SK-N-SH (cell line): ENCODE results near the gene CDHR2. TPM values are rescaled to one million over a fixed set of nuclear protein-coding genes. Genes with fewer than 3 reads are reported as not detected.

Experiments used
- CTCF ChIA-PET: fragments of 300-600, 350-600 bp; formaldehyde crosslinking; extraction: SDS; loops from one replicate; lab custom pipeline; 2021; lab: Yijun Ruan, JAX
- POLR2A ChIA-PET: fragments of 350-600 bp; sonication (Branson Sonifier 250); formaldehyde crosslinking; extraction: SDS; loops from one replicate; lab custom pipeline; 2020; ENCODE audit warnings: antibody characterized with exemption, inconsistent platforms; lab: Yijun Ruan, JAX
- DNase-seq: peaks from one replicate; pipeline ENCODE4 v3.0.0; 2012
- H2AFZ ChIP-seq: fragments of 200-600 bp; sonication (generic); 2 replicates; pipeline ENCODE4 v1.8.1; 2016; ENCODE audit warnings: antibody characterized with exemption, mild to moderate bottlenecking, low read depth
- H3F3A ChIP-seq: fragments of 200-600 bp; sonication (generic); replicated peaks from 2 replicates; pipeline ENCODE3; 2016; ENCODE audit warnings: antibody characterized with exemption, mild to moderate bottlenecking; ENCODE audit not compliant: insufficient read depth
- H3K27ac ChIP-seq, 2 experiments: fragments of 200-500 bp in 1 of 2; fragments of 200-600 bp in 1 of 2; sonication (Bioruptor generic) in 1 of 2; sonication (generic), shearing (Covaris generic) in 1 of 2; 2 replicates each; pipeline versions ENCODE4 v1.5.1 to v1.6.1; 2014 to 2016; ENCODE audit warnings: low read depth in 2 of 2, inconsistent platforms in 1 of 2, low read length in 1 of 2, mild to moderate bottlenecking in 1 of 2, mixed read lengths in 1 of 2
- H3K27me3 ChIP-seq: fragments of 200-600 bp; sonication (generic), shearing (Covaris generic); 2 replicates; pipeline ENCODE4 v1.6.1; 2016; ENCODE audit warnings: mixed run types; ENCODE audit not compliant: insufficient read depth
- H3K36me3 ChIP-seq, 2 experiments: fragments of 200-500 bp in 1 of 2; fragments of 200-600 bp in 1 of 2; sonication (Bioruptor generic) in 1 of 2; sonication (generic) in 1 of 2; replicated peaks in 1 of 2; 2 replicates each; pipeline versions ENCODE3 to v1.5.1; 2014 to 2016; ENCODE audit warnings: low read length in 1 of 2, mild to moderate bottlenecking in 1 of 2; ENCODE audit not compliant: insufficient read depth in 2 of 2, control insufficient read depth in 1 of 2
- H3K4me1 ChIP-seq, 2 experiments: fragments of 200-500 bp in 1 of 2; fragments of 200-600 bp in 1 of 2; sonication (Bioruptor generic) in 1 of 2; sonication (generic), shearing (Covaris generic) in 1 of 2; 2 replicates each; pipeline versions ENCODE4 v1.5.1 to v1.6.1; 2014 to 2016; ENCODE audit warnings: low read depth in 1 of 2, low read length in 1 of 2, mixed run types in 1 of 2; ENCODE audit not compliant: insufficient read depth in 2 of 2, control insufficient read depth in 1 of 2
- H3K4me2 ChIP-seq: fragments of 200-600 bp; sonication (generic), shearing (Covaris generic); 2 replicates; pipeline ENCODE4 v1.6.1; 2017; ENCODE audit warnings: mixed run types
- H3K4me3 ChIP-seq, 2 experiments: fragments of 200-500 bp in 1 of 2; fragments of 200-600 bp in 1 of 2; sonication (Bioruptor generic) in 1 of 2; sonication (generic), shearing (Covaris generic) in 1 of 2; 2 replicates each; pipeline versions ENCODE4 v1.5.1 to v1.8.1; 2014 to 2016; ENCODE audit warnings: low read depth in 2 of 2, inconsistent platforms in 1 of 2, low read length in 1 of 2, mild to moderate bottlenecking in 1 of 2, mixed read lengths in 1 of 2, moderate library complexity in 1 of 2
- H3K79me2 ChIP-seq: fragments of 200-600 bp; sonication (generic); 2 replicates; pipeline ENCODE4 v1.8.1; 2017; ENCODE audit warnings: mild to moderate bottlenecking; ENCODE audit not compliant: insufficient read depth
- H3K9ac ChIP-seq: fragments of 200-600 bp; sonication (generic); 2 replicates; pipeline ENCODE4 v1.6.1; 2017; ENCODE audit warnings: mixed run types
- H3K9me2 ChIP-seq: fragments of 200-600 bp; sonication (generic); 2 replicates; pipeline ENCODE4 v1.6.1; 2017; ENCODE audit warnings: mixed run types
- H3K9me3 ChIP-seq: fragments of 200-600 bp; sonication (generic); 2 replicates; pipeline ENCODE4 v1.6.1; 2017; ENCODE audit warnings: mixed run types, mild to moderate bottlenecking, moderate library complexity
- H4K20me1 ChIP-seq: fragments of 200-600 bp; sonication (generic); 2 replicates; pipeline ENCODE4 v1.6.1; 2017; ENCODE audit warnings: mild to moderate bottlenecking, mixed run types; ENCODE audit not compliant: insufficient read depth
- EP300 ChIP-seq, 2 experiments: IDR thresholded peaks; 2 replicates each; pipeline versions ENCODE4 v1.4.0 to v1.6.1; 2012; ENCODE audit warnings: borderline replicate concordance in 1 of 2, low read depth in 1 of 2, low read length in 1 of 2
- EZH2phosphoT487 ChIP-seq: fragments of 200-600 bp; sonication (generic); IDR thresholded peaks from 2 replicates; pipeline ENCODE4 v1.6.1; 2017; ENCODE audit warnings: low read depth, mixed run types, mild to moderate bottlenecking, antibody characterized with exemption, moderate library complexity, borderline replicate concordance
- FOSL2 ChIP-seq: IDR thresholded peaks from 2 replicates; pipeline ENCODE4 v1.4.0; 2012; ENCODE audit warnings: low read depth, mild to moderate bottlenecking, moderate library complexity, borderline replicate concordance
- FOXJ3 ChIP-seq: sonication (generic); formaldehyde crosslinking; IDR thresholded peaks from 2 replicates; pipeline ENCODE4 v1.5.1; 2020; ENCODE audit warnings: mild to moderate bottlenecking, missing genetic modification reagents
- GABPA ChIP-seq: IDR thresholded peaks from 2 replicates; pipeline ENCODE4 v1.4.0; 2012; ENCODE audit warnings: low read depth, mild to moderate bottlenecking
- JUND ChIP-seq: IDR thresholded peaks from 2 replicates; pipeline ENCODE4 v1.4.0; 2012
- MAX ChIP-seq: IDR thresholded peaks from 2 replicates; pipeline ENCODE4 v1.4.0; 2012; ENCODE audit warnings: low read depth
- MEF2A ChIP-seq: IDR thresholded peaks from 2 replicates; pipeline ENCODE4 v1.4.0; 2012; ENCODE audit warnings: low read depth, borderline replicate concordance
- MXI1 ChIP-seq: IDR thresholded peaks from 2 replicates; pipeline ENCODE4 v1.6.1; 2012; ENCODE audit warnings: mild to moderate bottlenecking, low read depth, low read length, improper control_type of control experiment
- NRF1 ChIP-seq: IDR thresholded peaks from 2 replicates; pipeline ENCODE4 v1.6.1; 2012; ENCODE audit warnings: low read depth, mild to moderate bottlenecking, low read length
- PBX3 ChIP-seq: IDR thresholded peaks from 2 replicates; pipeline ENCODE4; 2012
- POLR2AphosphoS5 ChIP-seq: IDR thresholded peaks from 2 replicates; pipeline ENCODE4 v1.6.1; 2012; ENCODE audit warnings: low read depth, low read length
- RAD21 ChIP-seq: IDR thresholded peaks from 2 replicates; pipeline ENCODE4 v1.6.1; 2012; ENCODE audit warnings: mild to moderate bottlenecking, low read length
- RCOR1 ChIP-seq: fragments of 150-350 bp; IDR thresholded peaks from 2 replicates; pipeline ENCODE4 v1.6.1; 2017; ENCODE audit warnings: antibody characterized with exemption, low read length
- RXRA ChIP-seq: IDR thresholded peaks from 2 replicates; pipeline ENCODE4 v1.4.0; 2012; ENCODE audit warnings: low read depth, mild to moderate bottlenecking, borderline replicate concordance
- SIN3A ChIP-seq: IDR thresholded peaks from 2 replicates; pipeline ENCODE4 v1.6.1; 2012; ENCODE audit warnings: low read depth, mild to moderate bottlenecking, low read length, moderate library complexity, borderline replicate concordance
- SMC3 ChIP-seq: IDR thresholded peaks from 2 replicates; pipeline ENCODE4 v1.6.1; 2012; ENCODE audit warnings: low read depth, low read length, improper control_type of control experiment
- TAF1 ChIP-seq: IDR thresholded peaks from 2 replicates; pipeline ENCODE4 v1.6.1; 2012; ENCODE audit warnings: low read depth, mild to moderate bottlenecking, low read length, moderate library complexity, borderline replicate concordance
- TEAD4 ChIP-seq: IDR thresholded peaks from 2 replicates; pipeline ENCODE4 v1.4.0; 2012; ENCODE audit warnings: mild to moderate bottlenecking, borderline replicate concordance; ENCODE audit not compliant: insufficient read depth
- YY1 ChIP-seq: IDR thresholded peaks from 2 replicates; pipeline ENCODE4 v1.4.0; 2012; ENCODE audit warnings: low read depth, mild to moderate bottlenecking
- WGBS: methylation state at CpG from one replicate; pipeline ENCODE4 v1.1.6; 2017; ENCODE audit warnings: low lambda C conversion rate; 5-methylcytosine and 5-hydroxymethylcytosine counted together
- polyA plus RNA-seq, 3 experiments: library from polyadenylated mRNA; depleted of rRNA; stranded (reverse); fragments of >200 nt; gene quantifications; 2 replicates each; pipeline ENCODE4 v1.2.3, GENCODE V29; 2012
- TF ChIP-seq, protein P1 (sequence below): IDR thresholded peaks from 2 replicates; pipeline ENCODE4 v1.6.1; 2012; ENCODE audit warnings: mild to moderate bottlenecking, low read depth, low read length, moderate library complexity
- TF ChIP-seq, protein P2 (sequence below): fragments of 150-350 bp; IDR thresholded peaks from 2 replicates; pipeline ENCODE4 v1.6.1; 2017; ENCODE audit warnings: antibody characterized with exemption, low read length, low read depth, borderline replicate concordance
- TF ChIP-seq, protein P3 (sequence below): fragments of 150-350 bp; IDR thresholded peaks from 2 replicates; pipeline ENCODE4 v1.6.1; 2016; ENCODE audit warnings: mild to moderate bottlenecking, low read depth, low read length
- TF ChIP-seq, protein P4 (sequence below): fragments of 200-600 bp; sonication (generic); IDR thresholded peaks from 2 replicates; pipeline ENCODE4 v1.6.1; 2017; ENCODE audit warnings: antibody characterized with exemption, mild to moderate bottlenecking, moderate library complexity

CDHR2 gene
- polyA plus RNA-seq, 1 of the 3 experiments (the other 2 are of a cell fraction) = not detected

GRCh38 chr5:176614805-176615478 lies 65.8 kb downstream of the CDHR2 start:
- POLR2A ChIA-PET = interaction anchor here (1.0 to 1.3 kb wide), 2 partner anchors 9 to 32 kb away, joined by 3 to 6 read pairs; partner anchors contain the start of gene TSPAN17
- CTCF ChIA-PET = interaction anchor here (1.0 to 1.3 kb wide), 2 partner anchors 12 to 40 kb away, joined by 3 read pairs; no protein-coding TSS in a partner anchor
- H3K9me2 ChIP-seq = no peaks in the 10 kb centered on the region
- no peaks in the 10 kb centered on the region for H4K20me1 ChIP-seq
- peaks cover 11% of the 10 kb centered on the region for H3K27me3 ChIP-seq
- 22% methylated on average over 7 of the region's 8 CpGs for WGBS
- no peak overlapping the region for H3K9ac ChIP-seq
- no peaks in the 10 kb centered on the region for H3K9me3 ChIP-seq
- H3F3A ChIP-seq = peaks cover 4% of the 10 kb centered on the region
- DNase-seq = no peak
- no peak overlapping the region for H2AFZ ChIP-seq
- H3K79me2 ChIP-seq = no peaks in the 10 kb centered on the region
- H3K27ac ChIP-seq = no peak overlapping the region
- peak overlapping the region; percentile 65; the same call in 1 of the 2 replicates for H3K4me2 ChIP-seq
- H3K4me1 ChIP-seq = peaks cover 7 to 36% of the 10 kb centered on the region in 2 experiments; a peak in 3 of 4 replicates
- no peaks in the 10 kb centered on the region for H3K36me3 ChIP-seq
- H3K4me3 ChIP-seq = no peak overlapping the region
- peak; percentile 34; the same call in 1 of the 2 replicates for TF ChIP-seq POLR2AphosphoS5
- no peak for TF ChIP-seq MEF2A
- TF ChIP-seq RAD21 = no peak
- no peak for TF ChIP-seq SMC3
- TF ChIP-seq EZH2phosphoT487 = no peak
- TF ChIP-seq GABPA = no peak
- no peak for TF ChIP-seq YY1
- TF ChIP-seq MAX = 0 out of 2 replicates have a peak, but pooled peaks have one; percentile 33
- peak in 1 of 2 experiments; percentile 44; a peak in 1 of 4 replicates for TF ChIP-seq EP300 (IDR thresholded peaks at IDR 0.05; ENCODE audit: borderline replicate concordance in 1 of 2, low read depth in 1 of 2, low read length in 1 of 2)
- no peak for TF ChIP-seq TEAD4
- 0 out of 2 replicates have a peak, but pooled peaks have one; percentile 55 for TF ChIP-seq PBX3
- TF ChIP-seq NRF1 = no peak
- TF ChIP-seq JUND = peak; percentile 91; the same call in 1 of the 2 replicates
- no peak for TF ChIP-seq MXI1
- TF ChIP-seq FOSL2 = peak; percentile 98
- TF ChIP-seq, protein P1, sequence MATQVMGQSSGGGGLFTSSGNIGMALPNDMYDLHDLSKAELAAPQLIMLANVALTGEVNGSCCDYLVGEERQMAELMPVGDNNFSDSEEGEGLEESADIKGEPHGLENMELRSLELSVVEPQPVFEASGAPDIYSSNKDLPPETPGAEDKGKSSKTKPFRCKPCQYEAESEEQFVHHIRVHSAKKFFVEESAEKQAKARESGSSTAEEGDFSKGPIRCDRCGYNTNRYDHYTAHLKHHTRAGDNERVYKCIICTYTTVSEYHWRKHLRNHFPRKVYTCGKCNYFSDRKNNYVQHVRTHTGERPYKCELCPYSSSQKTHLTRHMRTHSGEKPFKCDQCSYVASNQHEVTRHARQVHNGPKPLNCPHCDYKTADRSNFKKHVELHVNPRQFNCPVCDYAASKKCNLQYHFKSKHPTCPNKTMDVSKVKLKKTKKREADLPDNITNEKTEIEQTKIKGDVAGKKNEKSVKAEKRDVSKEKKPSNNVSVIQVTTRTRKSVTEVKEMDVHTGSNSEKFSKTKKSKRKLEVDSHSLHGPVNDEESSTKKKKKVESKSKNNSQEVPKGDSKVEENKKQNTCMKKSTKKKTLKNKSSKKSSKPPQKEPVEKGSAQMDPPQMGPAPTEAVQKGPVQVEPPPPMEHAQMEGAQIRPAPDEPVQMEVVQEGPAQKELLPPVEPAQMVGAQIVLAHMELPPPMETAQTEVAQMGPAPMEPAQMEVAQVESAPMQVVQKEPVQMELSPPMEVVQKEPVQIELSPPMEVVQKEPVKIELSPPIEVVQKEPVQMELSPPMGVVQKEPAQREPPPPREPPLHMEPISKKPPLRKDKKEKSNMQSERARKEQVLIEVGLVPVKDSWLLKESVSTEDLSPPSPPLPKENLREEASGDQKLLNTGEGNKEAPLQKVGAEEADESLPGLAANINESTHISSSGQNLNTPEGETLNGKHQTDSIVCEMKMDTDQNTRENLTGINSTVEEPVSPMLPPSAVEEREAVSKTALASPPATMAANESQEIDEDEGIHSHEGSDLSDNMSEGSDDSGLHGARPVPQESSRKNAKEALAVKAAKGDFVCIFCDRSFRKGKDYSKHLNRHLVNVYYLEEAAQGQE = peak; percentile 49; the same call in 1 of the 2 replicates
- TF ChIP-seq, protein P2, sequence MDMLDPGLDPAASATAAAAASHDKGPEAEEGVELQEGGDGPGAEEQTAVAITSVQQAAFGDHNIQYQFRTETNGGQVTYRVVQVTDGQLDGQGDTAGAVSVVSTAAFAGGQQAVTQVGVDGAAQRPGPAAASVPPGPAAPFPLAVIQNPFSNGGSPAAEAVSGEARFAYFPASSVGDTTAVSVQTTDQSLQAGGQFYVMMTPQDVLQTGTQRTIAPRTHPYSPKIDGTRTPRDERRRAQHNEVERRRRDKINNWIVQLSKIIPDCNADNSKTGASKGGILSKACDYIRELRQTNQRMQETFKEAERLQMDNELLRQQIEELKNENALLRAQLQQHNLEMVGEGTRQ = no peak
- TF ChIP-seq, protein P3, sequence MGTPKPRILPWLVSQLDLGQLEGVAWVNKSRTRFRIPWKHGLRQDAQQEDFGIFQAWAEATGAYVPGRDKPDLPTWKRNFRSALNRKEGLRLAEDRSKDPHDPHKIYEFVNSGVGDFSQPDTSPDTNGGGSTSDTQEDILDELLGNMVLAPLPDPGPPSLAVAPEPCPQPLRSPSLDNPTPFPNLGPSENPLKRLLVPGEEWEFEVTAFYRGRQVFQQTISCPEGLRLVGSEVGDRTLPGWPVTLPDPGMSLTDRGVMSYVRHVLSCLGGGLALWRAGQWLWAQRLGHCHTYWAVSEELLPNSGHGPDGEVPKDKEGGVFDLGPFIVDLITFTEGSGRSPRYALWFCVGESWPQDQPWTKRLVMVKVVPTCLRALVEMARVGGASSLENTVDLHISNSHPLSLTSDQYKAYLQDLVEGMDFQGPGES = no peak
- no peak for TF ChIP-seq TAF1
- TF ChIP-seq RXRA = no peak
- no peak for TF ChIP-seq FOXJ3 (CRISPR knock-in tag)
- TF ChIP-seq, protein P4, sequence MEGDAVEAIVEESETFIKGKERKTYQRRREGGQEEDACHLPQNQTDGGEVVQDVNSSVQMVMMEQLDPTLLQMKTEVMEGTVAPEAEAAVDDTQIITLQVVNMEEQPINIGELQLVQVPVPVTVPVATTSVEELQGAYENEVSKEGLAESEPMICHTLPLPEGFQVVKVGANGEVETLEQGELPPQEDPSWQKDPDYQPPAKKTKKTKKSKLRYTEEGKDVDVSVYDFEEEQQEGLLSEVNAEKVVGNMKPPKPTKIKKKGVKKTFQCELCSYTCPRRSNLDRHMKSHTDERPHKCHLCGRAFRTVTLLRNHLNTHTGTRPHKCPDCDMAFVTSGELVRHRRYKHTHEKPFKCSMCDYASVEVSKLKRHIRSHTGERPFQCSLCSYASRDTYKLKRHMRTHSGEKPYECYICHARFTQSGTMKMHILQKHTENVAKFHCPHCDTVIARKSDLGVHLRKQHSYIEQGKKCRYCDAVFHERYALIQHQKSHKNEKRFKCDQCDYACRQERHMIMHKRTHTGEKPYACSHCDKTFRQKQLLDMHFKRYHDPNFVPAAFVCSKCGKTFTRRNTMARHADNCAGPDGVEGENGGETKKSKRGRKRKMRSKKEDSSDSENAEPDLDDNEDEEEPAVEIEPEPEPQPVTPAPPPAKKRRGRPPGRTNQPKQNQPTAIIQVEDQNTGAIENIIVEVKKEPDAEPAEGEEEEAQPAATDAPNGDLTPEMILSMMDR = no peak
- TF ChIP-seq SIN3A = no peak
- no peak for TF ChIP-seq RCOR1
